Neural cell (in vitro differentiated cells): ENCODE results near the gene AK5.

Source experiments
- CTCF ChIP-seq: fragments of 450-650 bp; IDR thresholded peaks from 2 replicates; pipeline ENCODE4 v1.5.1; 2014; ENCODE audit warnings: antibody characterized with exemption, mild to moderate bottlenecking, moderate library complexity; ENCODE audit not compliant: poor library complexity, severe bottlenecking
- TAF1 ChIP-seq: IDR thresholded peaks from 2 replicates; pipeline ENCODE4 v1.6.1; 2012; ENCODE audit warnings: low read depth

- no peak for TF ChIP-seq CTCF
- TF ChIP-seq TAF1 = no peak
Measured at GRCh38 chr1:77386276-77386675, 104.5 kb downstream of the AK5 start.
